Testis (tissue), 5 donors: ENCODE data around the gene COX19. TPM values are rescaled to one million over a fixed set of nuclear protein-coding genes. Genes with fewer than 3 reads are reported as not detected.

Source experiments
- DNase-seq: peaks from one replicate; pipeline ENCODE4 v3.0.0-alpha.2; 2019
- H3K27ac ChIP-seq, 2 donors: fragments of 200-600 bp; sonication (generic); one replicate each; pipeline ENCODE4 v1.5.1; 2019
- H3K27me3 ChIP-seq: fragments of 200-600 bp; sonication (generic); one replicate; pipeline ENCODE4 v1.5.1; 2019
- H3K36me3 ChIP-seq: fragments of 200-600 bp; sonication (generic); one replicate; pipeline ENCODE4 v1.5.1; 2017; ENCODE audit warnings: low read depth; ENCODE audit errors: missing control alignments
- H3K4me1 ChIP-seq: fragments of 200-600 bp; sonication (generic); one replicate; pipeline ENCODE4 v1.5.1; 2019
- H3K4me3 ChIP-seq, 2 donors: fragments of 200-600 bp; sonication (generic); one replicate each; pipeline ENCODE4 v1.5.1; 2017 to 2019
- H3K9me3 ChIP-seq: fragments of 200-600 bp; sonication (generic); one replicate; pipeline ENCODE4 v1.5.1; 2017
- POLR2A ChIP-seq: fragments of 450-650 bp; IDR thresholded peaks from one replicate; pipeline ENCODE4 v1.6.1; 2017; ENCODE audit warnings: antibody characterized with exemption, mild to moderate bottlenecking, moderate library complexity
- WGBS, 2 donors: methylation state at CpG; one replicate each; pipeline ENCODE4 v1.1.5; 2018; 5-methylcytosine and 5-hydroxymethylcytosine counted together
- intact Hi-C: fragments of 100-400 bp; cut with DNase I; formaldehyde crosslinking; loops from one replicate; pipeline ENCODE4 v1.15.1; 2023; ENCODE audit warnings: low total_unique reads
- long read RNA-seq, 2 donors: transcript quantifications; one replicate each; lab custom pipeline, GENCODE V29; 2026
- polyA plus RNA-seq: library from polyadenylated mRNA; stranded (reverse); fragments of 350-450 nt; fragmentation: Illumina TruSeq; extraction: RNeasy Lipid Tissue Mini Kit (QIAGEN cat#74804); gene quantifications from one replicate; pipeline ENCODE4 v1.2.3, GENCODE V29; 2014; ENCODE audit warnings: low read depth, low replicate concordance; ENCODE audit not compliant: insufficient read depth
- total RNA-seq, 2 donors: library from RNA; depleted of rRNA; stranded (reverse); fragments of >200 nt; gene quantifications; one replicate each; pipeline ENCODE4 v1.2.3, GENCODE V29; 2016
- TF ChIP-seq, protein P1 (sequence below), 3 experiments: fragments of 450-650 bp in 2 of 3; fragments of 200-600 bp in 1 of 3; sonication (generic) in 1 of 3; IDR thresholded peaks; one replicate each; pipeline ENCODE4 v1.5.1; 2016 to 2019; ENCODE audit warnings: antibody characterized with exemption in 3 of 3, mild to moderate bottlenecking in 2 of 3, moderate library complexity in 1 of 3

COX19 gene, protein sequence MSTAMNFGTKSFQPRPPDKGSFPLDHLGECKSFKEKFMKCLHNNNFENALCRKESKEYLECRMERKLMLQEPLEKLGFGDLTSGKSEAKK
- total RNA-seq (10 to 100 TPM; 21.6 to 23.5 TPM), polyA plus RNA-seq (8.8 TPM)
- long read RNA-seq, donor 1, transcript COX19-201 (3 exons, 3,666 nt), result major isoform, 9 of 17 reads
- long read RNA-seq, donor 1, partial matches to known transcripts, result 5 of 17 reads
- long read RNA-seq, donor 1, other reads (novel, unspliced or antisense), result 0 of 17 reads
- long read RNA-seq, donor 2, transcript COX19-201 (3 exons, 3,666 nt), result major isoform, 6 of 6 reads
- long read RNA-seq, donor 2, partial matches to known transcripts, result 0 of 6 reads
- long read RNA-seq, donor 2, other reads (novel, unspliced or antisense), result 0 of 6 reads

DNA sequence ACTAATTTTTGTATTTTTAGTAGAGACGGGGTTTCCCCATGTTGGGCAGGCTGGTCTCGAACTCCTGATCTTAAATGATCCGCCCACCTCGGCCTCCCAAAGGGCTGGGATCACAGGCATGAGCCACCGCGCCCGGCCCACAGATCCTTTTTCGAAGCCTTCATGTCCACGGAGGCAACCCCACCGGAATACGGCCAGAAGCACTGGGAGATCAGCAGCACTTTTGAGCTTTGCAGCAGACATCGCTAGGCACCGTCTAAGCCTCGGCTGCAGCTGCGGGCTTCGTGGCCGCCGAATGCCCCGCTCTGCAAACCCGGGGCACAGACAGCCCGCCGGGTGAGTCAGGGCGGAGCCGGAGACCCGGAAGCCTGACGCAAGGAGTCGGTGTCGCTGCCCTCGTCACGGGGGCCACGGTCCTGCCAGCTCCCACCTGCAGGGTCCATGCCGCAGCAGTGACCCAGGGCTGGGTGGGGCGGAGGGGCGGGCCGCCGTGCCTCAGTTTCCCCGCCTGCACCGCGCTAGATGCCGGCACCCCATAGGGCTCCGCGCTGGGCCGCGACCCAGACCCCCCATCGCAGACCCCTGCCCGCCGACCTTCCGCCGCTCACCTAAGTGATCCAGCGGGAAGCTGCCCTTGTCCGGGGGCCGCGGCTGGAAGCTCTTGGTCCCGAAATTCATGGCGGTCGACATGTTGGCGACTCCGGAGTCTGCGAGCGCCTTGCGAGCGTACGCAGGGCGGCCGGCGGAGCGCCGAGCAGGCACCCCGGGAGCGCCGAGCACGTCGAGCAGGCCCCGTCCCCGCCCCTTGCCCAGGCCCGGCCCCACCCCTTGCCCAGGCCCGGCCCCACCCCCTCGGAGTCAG lies at the start of gene COX19:
Gene COX19, minus strand, starts transcription at position 730 of the 862 bp plus-strand sequence. Its CDS starts 40 bp downstream, at position 690.
- H3K27me3 ChIP-seq, result no peaks in the 10 kb centered on the region
- H3K36me3 ChIP-seq, result no peaks in the 10 kb centered on the region
- WGBS, 2 donors, result 0% methylated on average over 9 to 66 of the region's 78 CpGs
- peak within 1 kb of the TSS; percentile 51 to 89 for H3K27ac ChIP-seq
- intact Hi-C loops, result no loop called here
- H3K9me3 ChIP-seq, result no peaks in the 10 kb centered on the region
- H3K4me3 ChIP-seq, result peak within 1 kb of the TSS; percentile 84 to 94
- DNase-seq, result peak; percentile 90
- H3K4me1 ChIP-seq, result peaks cover 25% of the 10 kb centered on the region
- TF ChIP-seq POLR2A, result peak; percentile 7
- TF ChIP-seq, protein P1, sequence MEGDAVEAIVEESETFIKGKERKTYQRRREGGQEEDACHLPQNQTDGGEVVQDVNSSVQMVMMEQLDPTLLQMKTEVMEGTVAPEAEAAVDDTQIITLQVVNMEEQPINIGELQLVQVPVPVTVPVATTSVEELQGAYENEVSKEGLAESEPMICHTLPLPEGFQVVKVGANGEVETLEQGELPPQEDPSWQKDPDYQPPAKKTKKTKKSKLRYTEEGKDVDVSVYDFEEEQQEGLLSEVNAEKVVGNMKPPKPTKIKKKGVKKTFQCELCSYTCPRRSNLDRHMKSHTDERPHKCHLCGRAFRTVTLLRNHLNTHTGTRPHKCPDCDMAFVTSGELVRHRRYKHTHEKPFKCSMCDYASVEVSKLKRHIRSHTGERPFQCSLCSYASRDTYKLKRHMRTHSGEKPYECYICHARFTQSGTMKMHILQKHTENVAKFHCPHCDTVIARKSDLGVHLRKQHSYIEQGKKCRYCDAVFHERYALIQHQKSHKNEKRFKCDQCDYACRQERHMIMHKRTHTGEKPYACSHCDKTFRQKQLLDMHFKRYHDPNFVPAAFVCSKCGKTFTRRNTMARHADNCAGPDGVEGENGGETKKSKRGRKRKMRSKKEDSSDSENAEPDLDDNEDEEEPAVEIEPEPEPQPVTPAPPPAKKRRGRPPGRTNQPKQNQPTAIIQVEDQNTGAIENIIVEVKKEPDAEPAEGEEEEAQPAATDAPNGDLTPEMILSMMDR (IDR thresholded peaks at IDR 0.05), result no peak

DNA sequence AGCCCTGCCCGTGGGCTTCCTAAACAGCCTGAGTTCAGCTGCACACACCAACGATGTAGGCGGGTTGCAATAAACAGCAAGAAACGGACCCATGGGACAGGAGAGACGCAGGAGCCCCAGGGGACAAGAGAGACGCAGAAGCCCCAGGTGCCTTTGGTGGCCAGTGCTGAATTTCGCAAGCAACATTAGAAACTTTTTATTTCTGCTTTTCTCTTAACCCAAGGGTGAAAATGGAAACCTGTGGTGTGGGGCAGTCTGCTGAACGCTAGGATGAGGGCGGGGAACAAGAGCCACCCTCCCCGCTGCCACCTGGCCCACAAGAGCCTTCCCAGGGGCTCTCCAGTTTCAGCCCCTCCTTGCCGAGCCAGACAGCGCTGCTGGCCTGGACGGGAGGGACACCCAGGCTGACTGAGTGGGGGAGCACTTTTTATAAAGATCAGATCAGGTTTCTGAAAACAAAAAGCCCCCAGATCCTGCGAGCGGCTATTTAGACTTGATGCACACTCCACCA lies 49.0 kb upstream of the COX19 start:
- intact Hi-C loops, result no loop called here
- Histone ChIP-seq H3K27me3 (no peaks in the 10 kb centered on the region), H3K4me3 (no peak overlapping the region), H3K9me3 (no peaks in the 10 kb centered on the region), H3K4me1 (peaks cover 12% of the 10 kb centered on the region), H3K27ac (no peak overlapping the region), H3K36me3 (no peaks in the 10 kb centered on the region)
- no peak for TF ChIP-seq POLR2A
- TF ChIP-seq, protein P1 (IDR thresholded peaks at IDR 0.05), result no peak
- WGBS, 2 donors, result 81 to 87% methylated on average over 15 of the region's 15 CpGs
- DNase-seq, result no peak

DNA sequence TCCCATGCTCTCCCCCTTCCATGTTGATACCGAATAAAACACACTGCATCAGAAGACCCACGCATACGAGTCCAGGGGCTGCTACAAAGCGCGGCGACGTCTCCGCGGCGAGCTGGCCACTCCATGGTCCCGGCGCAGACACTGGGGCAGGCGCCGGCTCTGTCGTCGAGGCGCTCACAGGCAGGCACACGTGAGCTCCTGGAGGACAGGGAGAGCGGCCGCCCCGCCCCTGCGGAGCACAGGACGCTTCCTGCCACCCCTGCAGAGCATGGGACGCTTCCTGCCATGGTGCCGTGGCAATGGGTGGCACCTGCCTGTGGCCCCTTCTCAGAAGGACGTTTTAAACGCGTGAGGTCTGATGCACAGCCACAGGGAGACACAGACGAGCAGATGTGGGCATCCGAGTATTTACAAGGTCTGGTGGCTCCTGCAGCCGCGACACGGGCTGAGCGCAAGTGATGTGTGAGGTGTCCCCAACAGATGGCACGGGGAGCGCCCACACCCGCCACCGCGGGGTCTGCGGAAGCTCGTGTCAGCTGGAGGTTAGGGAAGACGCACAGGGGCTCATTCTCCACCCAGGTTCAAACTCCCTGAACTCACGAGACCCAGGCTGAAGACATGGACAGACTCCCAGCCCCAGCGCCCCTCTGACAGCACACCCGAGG lies 47.6 kb upstream of the COX19 start:
- Histone ChIP-seq H3K27ac (no peak overlapping the region), H3K9me3 (no peaks in the 10 kb centered on the region), H3K4me1 (peaks cover 4% of the 10 kb centered on the region), H3K27me3 (no peaks in the 10 kb centered on the region), H3K4me3 (no peak overlapping the region), H3K36me3 (no peaks in the 10 kb centered on the region)
- no peak for TF ChIP-seq POLR2A
- TF ChIP-seq, protein P1 (IDR thresholded peaks at IDR 0.05), result no peak
- DNase-seq, result no peak
- intact Hi-C loops, result no loop called here
- 93 to 95% methylated on average over 23 to 45 of the region's 45 CpGs for WGBS, 2 donors

DNA sequence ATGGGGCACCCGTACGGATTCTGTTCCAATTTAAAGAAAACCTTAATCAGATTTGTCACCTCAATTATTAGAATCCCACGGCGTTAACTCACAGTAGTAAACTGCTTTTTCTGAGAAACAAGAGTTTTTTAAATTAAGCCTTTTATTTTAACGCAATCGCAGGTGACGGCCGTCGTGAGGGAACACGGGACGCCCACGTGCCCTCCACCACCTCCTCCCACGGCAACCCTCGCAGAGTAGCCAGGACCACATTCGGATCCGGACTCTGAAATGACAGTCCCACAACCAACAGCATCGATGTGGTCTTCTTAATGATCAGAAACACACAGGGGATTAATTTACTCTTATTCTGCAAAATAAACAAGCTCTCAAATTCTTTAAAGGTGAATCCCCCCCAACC lies 47.0 kb upstream of the COX19 start:
- no peaks in the 10 kb centered on the region for H3K36me3 ChIP-seq
- DNase-seq, result no peak
- no peak overlapping the region for H3K4me3 ChIP-seq
- intact Hi-C loops, result no loop called here
- H3K4me1 ChIP-seq, result peaks cover 3% of the 10 kb centered on the region
- TF ChIP-seq, protein P1 (IDR thresholded peaks at IDR 0.05), result no peak
- no peak for TF ChIP-seq POLR2A
- no peaks in the 10 kb centered on the region for H3K9me3 ChIP-seq
- H3K27me3 ChIP-seq, result no peaks in the 10 kb centered on the region
- 90 to 94% methylated on average over 17 of the region's 17 CpGs for WGBS, 2 donors
- H3K27ac ChIP-seq, result no peak overlapping the region
